Upper lobe of left lung (tissue), 4 donors: ENCODE data around the gene RAB37.

Source experiments
- EP300 ChIP-seq, 4 donors: sonication (generic); formaldehyde crosslinking; IDR thresholded peaks; one replicate each; pipeline ENCODE4 v1.5.1; 2017; ENCODE audit warnings: antibody characterized with exemption in 4 of 4, control low read depth in 2 of 4
- POLR2A ChIP-seq, 4 donors: fragments of 450-650 bp; IDR thresholded peaks; one replicate each; pipeline ENCODE4 v1.5.1; 2016 to 2017; ENCODE audit warnings: antibody characterized with exemption in 4 of 4, mild to moderate bottlenecking in 2 of 4
- POLR2AphosphoS5 ChIP-seq, 2 donors: sonication (generic); formaldehyde crosslinking; IDR thresholded peaks; one replicate each; pipeline ENCODE4 v1.5.1; 2017; ENCODE audit warnings: antibody characterized with exemption in 2 of 2
- TF ChIP-seq, protein P1 (sequence below), 6 experiments: fragments of 450-650 bp in 4 of 6; fragments of 200-600 bp in 2 of 6; sonication (generic) in 2 of 6; IDR thresholded peaks; one replicate each; pipeline ENCODE4 v1.5.1; 2016 to 2019; ENCODE audit warnings: antibody characterized with exemption in 6 of 6

DNA sequence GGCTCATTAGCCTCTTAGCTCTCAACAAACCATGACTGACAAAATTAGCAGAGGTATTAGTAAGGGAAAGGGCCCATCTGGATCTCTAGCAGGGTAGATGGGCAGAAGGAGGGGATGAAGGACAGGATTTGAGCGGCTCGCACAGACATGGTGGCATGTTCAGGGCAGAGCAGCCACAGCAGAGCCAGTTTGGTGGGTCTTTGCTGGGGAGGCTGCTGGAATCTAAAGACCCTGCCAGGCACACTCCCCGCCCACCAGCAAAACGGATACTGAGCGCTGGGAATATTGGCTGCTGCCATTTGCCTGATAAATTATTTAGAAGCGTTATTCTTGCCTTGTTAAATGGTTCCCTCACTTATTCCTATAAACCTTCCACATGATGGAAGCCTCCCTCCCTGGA lies 59.8 kb downstream of the RAB37 start:
- TF ChIP-seq, protein P1, sequence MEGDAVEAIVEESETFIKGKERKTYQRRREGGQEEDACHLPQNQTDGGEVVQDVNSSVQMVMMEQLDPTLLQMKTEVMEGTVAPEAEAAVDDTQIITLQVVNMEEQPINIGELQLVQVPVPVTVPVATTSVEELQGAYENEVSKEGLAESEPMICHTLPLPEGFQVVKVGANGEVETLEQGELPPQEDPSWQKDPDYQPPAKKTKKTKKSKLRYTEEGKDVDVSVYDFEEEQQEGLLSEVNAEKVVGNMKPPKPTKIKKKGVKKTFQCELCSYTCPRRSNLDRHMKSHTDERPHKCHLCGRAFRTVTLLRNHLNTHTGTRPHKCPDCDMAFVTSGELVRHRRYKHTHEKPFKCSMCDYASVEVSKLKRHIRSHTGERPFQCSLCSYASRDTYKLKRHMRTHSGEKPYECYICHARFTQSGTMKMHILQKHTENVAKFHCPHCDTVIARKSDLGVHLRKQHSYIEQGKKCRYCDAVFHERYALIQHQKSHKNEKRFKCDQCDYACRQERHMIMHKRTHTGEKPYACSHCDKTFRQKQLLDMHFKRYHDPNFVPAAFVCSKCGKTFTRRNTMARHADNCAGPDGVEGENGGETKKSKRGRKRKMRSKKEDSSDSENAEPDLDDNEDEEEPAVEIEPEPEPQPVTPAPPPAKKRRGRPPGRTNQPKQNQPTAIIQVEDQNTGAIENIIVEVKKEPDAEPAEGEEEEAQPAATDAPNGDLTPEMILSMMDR (IDR thresholded peaks at IDR 0.05): no peak
- no peak for TF ChIP-seq EP300 (IDR thresholded peaks at IDR 0.05)
- no peak for TF ChIP-seq POLR2A (IDR thresholded peaks at IDR 0.05)
- TF ChIP-seq POLR2AphosphoS5 (IDR thresholded peaks at IDR 0.05): no peak
